ENCODE data around the gene ASIC3. TPM values are rescaled to one million over a fixed set of nuclear protein-coding genes. Genes with fewer than 3 reads are reported as not detected.

The ASIC3 gene
- total and polyA plus RNA-seq, 2 of the 8 experiments (the other 6 are each of a cell fraction or from before 2014, with no cell fraction given), result 1.6 to 1.9 TPM

GRCh38 chr7:151039850-151040548 is 8.3 kb upstream of the ASIC3 start (continued):
- TF ChIP-seq CHD7 (IDR thresholded peaks at IDR 0.05; ENCODE audit: insufficient replicate concordance, low read length) (no peak), CTBP2 (IDR thresholded peaks at IDR 0.05; ENCODE audit: borderline replicate concordance, insufficient read depth, insufficient read length, low read length) (no peak), CHD2 (IDR thresholded peaks at IDR 0.05; ENCODE audit: low read length) (no peak), KDM4A (IDR thresholded peaks at IDR 0.05; ENCODE audit: low read depth, low read length, severe bottlenecking) (no peak), CBX5 (IDR thresholded peaks at IDR 0.05; ENCODE audit: low read depth, low read length) (no peak), HDAC6 (IDR thresholded peaks at IDR 0.05; ENCODE audit: low read depth, low read length) (no peak), KDM1A (IDR thresholded peaks at IDR 0.05; ENCODE audit: borderline replicate concordance, low read length) (no peak), GTF2F1 (IDR thresholded peaks at IDR 0.05; ENCODE audit: borderline replicate concordance, low read depth, low read length) (no peak), BCL11A (IDR thresholded peaks at IDR 0.05; ENCODE audit: low read depth in 2 of 2, low read length in 2 of 2) (no peak), JUN (IDR thresholded peaks at IDR 0.05; ENCODE audit: low read depth, low read length) (no peak)
